ENCODE measurements around the gene TAS2R20.
"Not testable (repeated sequence)": the region's sequence is repeated elsewhere in the genome, so short reads cannot be mapped to it uniquely, and the experiment has no call there.

The TAS2R20 gene

GRCh38 chr12:10998204-10998603 is at the start of gene TAS2R20:
Gene TAS2R20, minus strand, starts transcription at chr12:10998304. Its CDS starts 429 bp downstream, at chr12:10997875.
- no peak for DNase-seq

GRCh38 chr12:11041366-11041765 is 43.3 kb upstream of the TAS2R20 start:
- DNase-seq: not testable (repeated sequence)

- no peak for DNase-seq
Measured at GRCh38 chr12:11040162-11040561, 42.1 kb upstream of the TAS2R20 start.

GRCh38 chr12:11039171-11039570 is 41.1 kb upstream of the TAS2R20 start:
- DNase-seq: no peak

- not testable (repeated sequence) for DNase-seq
Measured at GRCh38 chr12:11033959-11034358, 35.9 kb upstream of the TAS2R20 start.

- DNase-seq: no peak
Measured at GRCh38 chr12:11031307-11031706, 33.2 kb upstream of the TAS2R20 start, which contains the start of gene TAS2R31. Gene TAS2R31, minus strand, starts transcription at chr12:11031407. Its CDS starts 72 bp downstream, at chr12:11031335.

GRCh38 chr12:11026118-11026517 is 28.0 kb upstream of the TAS2R20 start:
- DNase-seq: no peak

GRCh38 chr12:11023387-11023786 is 25.3 kb upstream of the TAS2R20 start:
- DNase-seq: no peak

- no peak for DNase-seq
Measured at GRCh38 chr12:11022520-11022919, 24.4 kb upstream of the TAS2R20 start, which contains the start of gene TAS2R19. Gene TAS2R19, minus strand, starts transcription at chr12:11022620. Its CDS starts 49 bp downstream, at chr12:11022571.

- DNase-seq: no peak
Measured at GRCh38 chr12:11016937-11017336, 18.8 kb upstream of the TAS2R20 start.

GRCh38 chr12:11015775-11016430 is 17.8 kb upstream of the TAS2R20 start:
- no peak for DNase-seq

GRCh38 chr12:11014234-11014633 is 16.1 kb upstream of the TAS2R20 start:
- no peak for DNase-seq

- no peak for DNase-seq
Measured at GRCh38 chr12:11007608-11008007, 9.5 kb upstream of the TAS2R20 start.

GRCh38 chr12:10994307-10994706 is 3.8 kb downstream of the TAS2R20 start:
- no peak for DNase-seq

GRCh38 chr12:10989107-10989506 is 9.0 kb downstream of the TAS2R20 start:
- DNase-seq: no peak

- DNase-seq: no peak
Measured at GRCh38 chr12:10986812-10987211, 11.3 kb downstream of the TAS2R20 start, which contains the start of gene TAS2R50. Gene TAS2R50, minus strand, starts transcription at chr12:10986912. Its CDS starts 52 bp downstream, at chr12:10986860.

GRCh38 chr12:10982244-10982643 is 15.9 kb downstream of the TAS2R20 start:
- no peak for DNase-seq

- no peak for DNase-seq
Measured at GRCh38 chr12:10974965-10975364, 23.1 kb downstream of the TAS2R20 start.

GRCh38 chr12:10968765-10969456 is 29.2 kb downstream of the TAS2R20 start:
- DNase-seq: no peak

- DNase-seq: no peak
Measured at GRCh38 chr12:10967409-10967808, 30.7 kb downstream of the TAS2R20 start.

GRCh38 chr12:10966314-10966713 is 31.8 kb downstream of the TAS2R20 start:
- DNase-seq: no peak

GRCh38 chr12:10965476-10965875 is 32.6 kb downstream of the TAS2R20 start:
- no peak for DNase-seq

GRCh38 chr12:10960211-10960610 is 37.9 kb downstream of the TAS2R20 start:
- no peak for DNase-seq

GRCh38 chr12:10959804-10960203 is 38.3 kb downstream of the TAS2R20 start:
- peak in 1 of 2 experiments; percentile 11 for DNase-seq
